Activated naive CD8-positive, alpha-beta T cell treated with anti-CD3 and anti-CD28 coated beads for 36 hours (primary cell): ENCODE results near the gene XRCC1. TPM values are rescaled to one million over a fixed set of nuclear protein-coding genes. Genes with fewer than 3 reads are reported as not detected.
"Not testable (repeated sequence)": the region's sequence is repeated elsewhere in the genome, so short reads cannot be mapped to it uniquely, and the experiment has no call there.

Experiments used
- DNase-seq: peaks from one replicate; pipeline ENCODE4 v3.0.0; 2021
- H3K27ac Mint-ChIP-seq: one replicate; pipeline ENCODE4 v1.8.0; 2022; ENCODE audit warnings: mild to moderate bottlenecking, moderate library complexity, mixed read lengths
- H3K27me3 Mint-ChIP-seq: one replicate; pipeline ENCODE4 v1.8.0; 2022; ENCODE audit warnings: mild to moderate bottlenecking, mixed read lengths
- H3K36me3 Mint-ChIP-seq: one replicate; pipeline ENCODE4 v1.8.0; 2021; ENCODE audit warnings: mild to moderate bottlenecking, mixed read lengths
- H3K4me1 Mint-ChIP-seq: one replicate; pipeline ENCODE4 v1.8.0; 2021; ENCODE audit warnings: mixed read lengths
- H3K4me3 Mint-ChIP-seq: one replicate; pipeline ENCODE4 v1.8.0; 2022; ENCODE audit warnings: mild to moderate bottlenecking, moderate library complexity, mixed read lengths
- H3K9me3 Mint-ChIP-seq: one replicate; pipeline ENCODE4 v1.8.0; 2022; ENCODE audit warnings: mixed read lengths
- total RNA-seq, 2 experiments: library from RNA; stranded (reverse); gene quantifications; one replicate each; pipeline ENCODE4 v1.2.3, GENCODE V29; 2021

Gene XRCC1
- total RNA-seq, 2 experiments from 2014 or later = 35.4 to 36.8 TPM

GRCh38 chr19:43592800-43593350 is 17.5 kb upstream of the XRCC1 start:
- H3K36me3 Mint-ChIP-seq = peaks cover 27% of the 10 kb centered on the region
- DNase-seq = no peak
- no peak overlapping the region for H3K4me3 Mint-ChIP-seq
- peak overlapping the region; percentile 69 for H3K27ac Mint-ChIP-seq
- no peaks in the 10 kb centered on the region for H3K27me3 Mint-ChIP-seq
- peaks cover 27% of the 10 kb centered on the region for H3K4me1 Mint-ChIP-seq
- no peaks in the 10 kb centered on the region for H3K9me3 Mint-ChIP-seq

GRCh38 chr19:43591904-43592772 is 16.8 kb upstream of the XRCC1 start:
- DNase-seq = no peak
- Mint-ChIP-seq H3K4me1 (peaks cover 20% of the 10 kb centered on the region), H3K4me3 (no peak overlapping the region), H3K27ac (peak overlapping the region; percentile 69), H3K36me3 (peaks cover 23% of the 10 kb centered on the region), H3K27me3 (no peaks in the 10 kb centered on the region), H3K9me3 (no peaks in the 10 kb centered on the region)

- H3K27ac Mint-ChIP-seq = peak overlapping the region; percentile 66
Observed at GRCh38 chr19:43589678-43590077, 14.4 kb upstream of the XRCC1 start.

GRCh38 chr19:43589277-43589676 is 13.9 kb upstream of the XRCC1 start:
- Mint-ChIP-seq H3K27ac (peak overlapping the region; percentile 66), H3K36me3 (peaks cover 41% of the 10 kb centered on the region), H3K9me3 (no peaks in the 10 kb centered on the region), H3K4me3 (no peak overlapping the region), H3K27me3 (no peaks in the 10 kb centered on the region), H3K4me1 (peaks cover 21% of the 10 kb centered on the region)
- DNase-seq = no peak

More at GRCh38 chr19:43589678-43590077, 14.4 kb upstream of the XRCC1 start:
- Mint-ChIP-seq H3K4me3 (no peak overlapping the region), H3K9me3 (no peaks in the 10 kb centered on the region), H3K27me3 (no peaks in the 10 kb centered on the region), H3K36me3 (peaks cover 39% of the 10 kb centered on the region), H3K4me1 (peaks cover 20% of the 10 kb centered on the region)
- DNase-seq = no peak

- not testable (repeated sequence) for H3K27me3 Mint-ChIP-seq, H3K27ac Mint-ChIP-seq, DNase-seq, H3K4me3 Mint-ChIP-seq, H3K9me3 Mint-ChIP-seq
- peaks cover 31% of the 10 kb centered on the region for H3K36me3 Mint-ChIP-seq
- peaks cover 13% of the 10 kb centered on the region for H3K4me1 Mint-ChIP-seq
Observed at GRCh38 chr19:43587029-43587428, 11.7 kb upstream of the XRCC1 start.

DNA sequence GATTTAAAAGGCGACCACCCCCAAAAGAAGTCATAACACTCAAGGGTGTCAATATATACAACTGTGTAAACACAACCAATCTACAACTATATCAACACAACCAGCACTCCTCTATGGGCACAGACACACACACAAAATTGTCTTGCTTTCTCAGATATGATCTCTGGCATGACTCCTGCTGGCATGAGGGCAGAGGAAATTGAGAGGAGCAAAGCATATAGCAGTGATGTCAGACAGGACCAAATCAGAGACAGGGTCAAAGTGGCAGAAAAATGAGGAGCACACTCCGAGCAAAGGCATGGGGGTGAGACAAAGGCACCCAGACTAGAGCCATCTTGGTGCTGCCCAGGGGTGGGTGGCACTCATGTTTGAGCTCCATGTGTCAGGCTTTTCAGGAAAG is 11.0 kb upstream of the XRCC1 start:
- DNase-seq = no peak
- H3K4me1 Mint-ChIP-seq = peaks cover 20% of the 10 kb centered on the region
- no peak overlapping the region for H3K4me3 Mint-ChIP-seq
- no peaks in the 10 kb centered on the region for H3K9me3 Mint-ChIP-seq
- H3K36me3 Mint-ChIP-seq = peaks cover 31% of the 10 kb centered on the region
- no peaks in the 10 kb centered on the region for H3K27me3 Mint-ChIP-seq
- H3K27ac Mint-ChIP-seq = no peak overlapping the region

DNA sequence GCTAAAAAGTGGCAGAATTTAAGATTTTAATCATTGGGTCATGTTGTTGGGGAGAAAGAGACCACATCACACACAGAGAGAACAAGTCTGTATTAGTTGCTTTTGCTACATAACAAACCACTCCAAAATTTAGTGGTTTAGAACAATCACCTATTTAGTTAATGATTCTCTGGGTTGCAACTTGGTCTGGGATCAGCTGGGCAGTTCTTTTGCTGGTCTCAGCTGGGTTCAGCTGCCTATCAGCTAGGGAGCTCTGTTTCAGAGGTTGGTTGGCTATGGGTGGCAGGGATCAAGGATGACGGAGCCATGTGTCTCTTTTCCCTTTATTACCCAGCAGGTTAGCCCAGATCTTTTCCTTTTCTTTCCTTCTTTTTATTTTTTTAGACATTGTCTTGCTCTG is 9.2 kb upstream of the XRCC1 start:
- no peaks in the 10 kb centered on the region for H3K27me3 Mint-ChIP-seq
- H3K36me3 Mint-ChIP-seq = peaks cover 22% of the 10 kb centered on the region
- peak overlapping the region; percentile 69 for H3K27ac Mint-ChIP-seq
- H3K4me1 Mint-ChIP-seq = peaks cover 18% of the 10 kb centered on the region
- H3K4me3 Mint-ChIP-seq = no peak overlapping the region
- H3K9me3 Mint-ChIP-seq = no peaks in the 10 kb centered on the region
- DNase-seq = no peak

- peaks cover 24% of the 10 kb centered on the region for H3K36me3 Mint-ChIP-seq
- DNase-seq = no peak
- H3K9me3 Mint-ChIP-seq = no peaks in the 10 kb centered on the region
- peaks cover 24% of the 10 kb centered on the region for H3K4me1 Mint-ChIP-seq
- no peaks in the 10 kb centered on the region for H3K27me3 Mint-ChIP-seq
- no peak overlapping the region for H3K4me3 Mint-ChIP-seq
- H3K27ac Mint-ChIP-seq = no peak overlapping the region
Observed at GRCh38 chr19:43582495-43582894, 7.2 kb upstream of the XRCC1 start.

DNA sequence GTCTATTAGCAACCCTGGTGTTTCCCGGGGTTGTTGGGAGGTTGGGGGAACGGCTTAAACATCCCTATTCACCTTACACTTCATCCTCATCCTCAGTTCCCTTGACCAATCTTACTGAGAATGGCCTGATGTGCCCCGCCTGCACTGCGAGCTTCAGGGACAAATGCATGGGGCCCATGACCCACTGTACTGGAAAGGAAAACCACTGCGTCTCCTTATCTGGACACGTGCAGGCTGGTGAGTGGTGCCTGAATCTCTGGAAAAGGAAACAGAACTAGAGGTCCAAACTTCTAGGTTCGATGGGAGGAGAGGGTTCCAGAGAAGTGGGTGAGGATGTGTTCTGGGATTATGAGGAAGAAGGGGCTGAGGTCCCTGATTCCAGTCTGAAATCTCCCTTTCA is 6.1 kb upstream of the XRCC1 start:
- no peak for DNase-seq
- H3K9me3 Mint-ChIP-seq = no peaks in the 10 kb centered on the region
- peaks cover 28% of the 10 kb centered on the region for H3K4me1 Mint-ChIP-seq
- peak overlapping the region; percentile 49 for H3K4me3 Mint-ChIP-seq
- no peaks in the 10 kb centered on the region for H3K27me3 Mint-ChIP-seq
- H3K27ac Mint-ChIP-seq = peak overlapping the region; percentile 86
- H3K36me3 Mint-ChIP-seq = peaks cover 24% of the 10 kb centered on the region

- Mint-ChIP-seq H3K36me3 (peaks cover 8% of the 10 kb centered on the region), H3K27me3 (no peaks in the 10 kb centered on the region), H3K4me1 (peaks cover 36% of the 10 kb centered on the region), H3K9me3 (no peaks in the 10 kb centered on the region), H3K27ac (no peak overlapping the region), H3K4me3 (peak overlapping the region; percentile 85)
- DNase-seq = no peak
Observed at GRCh38 chr19:43578787-43579186, 3.5 kb upstream of the XRCC1 start.

GRCh38 chr19:43575955-43576878 is 890 bp upstream of the XRCC1 start:
- Mint-ChIP-seq H3K36me3 (peaks cover 8% of the 10 kb centered on the region), H3K27ac (peak overlapping the region; percentile 69), H3K4me1 (peaks cover 37% of the 10 kb centered on the region), H3K9me3 (no peaks in the 10 kb centered on the region), H3K27me3 (no peaks in the 10 kb centered on the region), H3K4me3 (peak overlapping the region; percentile 63)
- DNase-seq = no peak

GRCh38 chr19:43574424-43575155 is 737 bp downstream of the XRCC1 start:
- Mint-ChIP-seq H3K27ac (peak overlapping the region; percentile 90), H3K4me3 (peak overlapping the region; percentile 95), H3K36me3 (peaks cover 8% of the 10 kb centered on the region), H3K27me3 (no peaks in the 10 kb centered on the region), H3K9me3 (no peaks in the 10 kb centered on the region), H3K4me1 (peaks cover 37% of the 10 kb centered on the region)
- DNase-seq = no peak

GRCh38 chr19:43572171-43572588 is 3.1 kb downstream of the XRCC1 start:
- Mint-ChIP-seq H3K27ac (no peak overlapping the region), H3K4me3 (no peak overlapping the region), H3K4me1 (peaks cover 30% of the 10 kb centered on the region), H3K9me3 (no peaks in the 10 kb centered on the region), H3K36me3 (peaks cover 2% of the 10 kb centered on the region), H3K27me3 (no peaks in the 10 kb centered on the region)
- DNase-seq = no peak

GRCh38 chr19:43570174-43570791 is 5.0 kb downstream of the XRCC1 start:
- peaks cover 21% of the 10 kb centered on the region for H3K4me1 Mint-ChIP-seq
- no peak for DNase-seq
- peaks cover 2% of the 10 kb centered on the region for H3K36me3 Mint-ChIP-seq
- H3K27ac Mint-ChIP-seq = peak overlapping the region; percentile 34
- no peak overlapping the region for H3K4me3 Mint-ChIP-seq
- H3K9me3 Mint-ChIP-seq = no peaks in the 10 kb centered on the region
- H3K27me3 Mint-ChIP-seq = no peaks in the 10 kb centered on the region
